Small intestine (tissue), 7 donors: ENCODE data around the gene NEK9. TPM values are rescaled to one million over a fixed set of nuclear protein-coding genes. Genes with fewer than 3 reads are reported as not detected.
"Not testable (repeated sequence)": the region's sequence is repeated elsewhere in the genome, so short reads cannot be mapped to it uniquely, and the experiment has no call there.

Experiments
- DNase-seq, 2 donors: peaks; one replicate each; pipeline versions ENCODE4 v3.0.0 to v3.0.0-alpha.2; 2013
- FAIRE-seq: peaks from 2 replicates; lab custom pipeline; 2012; peaks lifted over from hg19 to GRCh38; lab: Jason Lieb, UNC
- H3K27ac ChIP-seq, 3 donors: one replicate each; pipeline ENCODE4 v1.5.1; 2013; ENCODE audit warnings: low read length in 2 of 3, mild to moderate bottlenecking in 2 of 3, control low read depth in 1 of 3, inconsistent platforms in 1 of 3, low read depth in 1 of 3, moderate library complexity in 1 of 3
- H3K27me3 ChIP-seq, 3 donors: one replicate each; pipeline ENCODE4 v1.6.1; 2013; ENCODE audit warnings: low read length in 3 of 3, inconsistent platforms in 1 of 3; ENCODE audit not compliant: control insufficient read depth in 3 of 3, insufficient read depth in 3 of 3
- H3K36me3 ChIP-seq, 3 donors: one replicate each; pipeline ENCODE4 v1.6.1; 2013; ENCODE audit warnings: low read length in 3 of 3, inconsistent platforms in 1 of 3, low read depth in 1 of 3, mild to moderate bottlenecking in 1 of 3, moderate library complexity in 1 of 3; ENCODE audit not compliant: control insufficient read depth in 3 of 3, insufficient read depth in 2 of 3
- H3K4me1 ChIP-seq, 3 donors: one replicate each; pipeline ENCODE4 v1.6.1; 2013; ENCODE audit warnings: low read length in 2 of 3, inconsistent platforms in 1 of 3, low read depth in 1 of 3, mild to moderate bottlenecking in 1 of 3, moderate library complexity in 1 of 3; ENCODE audit not compliant: control insufficient read depth in 3 of 3, insufficient read depth in 2 of 3
- H3K4me3 ChIP-seq, 3 donors: one replicate each; pipeline ENCODE4 v1.5.1; 2013; ENCODE audit warnings: low read length in 3 of 3, control low read depth in 1 of 3, inconsistent platforms in 1 of 3, low read depth in 1 of 3, mild to moderate bottlenecking in 1 of 3, moderate library complexity in 1 of 3
- H3K9me3 ChIP-seq, 2 donors: one replicate each; pipeline ENCODE4 v1.6.1; 2013; ENCODE audit warnings: low read depth in 1 of 2, low read length in 1 of 2; ENCODE audit not compliant: control insufficient read depth in 2 of 2, insufficient read depth in 1 of 2
- WGBS, 3 donors: extraction: QIAGEN DNeasy Blood & Tissue Kit; methylation state at CpG; one replicate each; pipeline ENCODE4 v1.1.7; 2013; 5-methylcytosine and 5-hydroxymethylcytosine counted together
- polyA plus RNA-seq, 4 donors: library from polyadenylated mRNA; stranded (reverse) in 3 of 4; unstranded in 1 of 4; fragments of 200-250 nt in 3 of 4; fragments of 120-200 nt in 1 of 4; gene quantifications; one replicate each; pipeline versions ENCODE4 v1.2.1 to v1.2.3, GENCODE V29; 2013
- donor health status: healthy with polysubstance abuse.
- donor health status: control.
- donor health status: control.
- donor health status: Bipolar disorder and iron deficiency.
- donor health status: healthy.

Gene NEK9
- polyA plus RNA-seq, 4 donors, result 14.9 to 66.5 (median 25.2) TPM

DNA sequence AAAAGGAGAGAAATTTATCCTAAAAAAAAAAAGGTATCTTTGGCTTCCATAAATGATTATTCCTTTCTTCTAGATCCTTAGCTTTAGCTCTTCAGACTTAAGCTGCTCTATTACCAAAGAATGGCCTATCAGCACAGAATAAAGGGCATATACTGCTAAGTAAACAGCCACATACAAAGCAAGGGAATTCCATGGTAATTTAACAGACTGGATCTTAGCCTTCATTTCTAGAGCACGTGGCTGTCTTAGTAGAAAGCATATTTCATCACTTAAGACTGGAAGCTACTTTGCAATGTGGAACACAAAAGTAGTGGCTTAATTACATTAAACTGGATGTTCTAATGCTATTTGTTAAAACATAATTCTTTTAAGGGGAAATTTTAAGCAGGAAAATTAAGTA lies 26.4 kb upstream of the NEK9 start:
- Histone ChIP-seq H3K27ac (no peak overlapping the region), H3K36me3 (peaks cover 8 to 21% (median 9%) of the 10 kb centered on the region in 3 donors), H3K9me3 (no peaks in the 10 kb centered on the region), H3K4me3 (no peak overlapping the region), H3K4me1 (peaks cover 0 to 5% (median 0%) of the 10 kb centered on the region in 3 donors), H3K27me3 (no peaks in the 10 kb centered on the region)
- DNase-seq (peak in 1 of 2 donors; percentile 66), FAIRE-seq (no peak)
- WGBS, 3 donors, result 43 to 63% (median 58%) methylated on average over 1 of the region's 1 CpG

GRCh38 chr14:75151851-75152250 lies 25.0 kb upstream of the NEK9 start:
- FAIRE-seq (no peak), DNase-seq (no peak)
- Histone ChIP-seq H3K4me1 (peaks cover 0 to 5% (median 0%) of the 10 kb centered on the region in 3 donors), H3K9me3 (no peaks in the 10 kb centered on the region), H3K27me3 (no peaks in the 10 kb centered on the region), H3K4me3 (no peak overlapping the region), H3K27ac (no peak overlapping the region), H3K36me3 (peaks cover 8 to 25% (median 9%) of the 10 kb centered on the region in 3 donors)
- WGBS, 3 donors, result 72 to 91% (median 82%) methylated on average over 1 of the region's 1 CpG

DNA sequence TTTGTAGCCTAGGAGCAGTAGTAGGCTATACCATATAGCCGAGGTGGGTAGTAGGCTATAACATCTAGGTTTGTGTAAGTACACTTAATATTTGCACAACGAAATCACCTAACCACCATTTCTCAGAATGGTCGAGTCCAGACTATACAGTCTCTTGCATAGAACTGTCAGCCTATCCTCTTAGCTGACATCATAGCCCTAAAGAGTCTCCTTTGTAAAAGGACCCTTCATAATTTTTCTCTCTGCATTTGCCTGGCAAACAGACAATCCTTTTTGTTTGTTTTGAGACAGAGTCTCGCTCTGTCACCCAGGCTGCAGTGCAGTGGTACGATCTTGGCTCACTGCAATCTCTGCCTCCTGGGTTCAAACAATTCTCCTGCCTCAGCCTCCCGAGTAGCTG lies 23.8 kb upstream of the NEK9 start:
- not testable (repeated sequence) for H3K4me1 ChIP-seq, H3K9me3 ChIP-seq, H3K27ac ChIP-seq, DNase-seq, H3K27me3 ChIP-seq, H3K4me3 ChIP-seq, FAIRE-seq
- peaks cover 8 to 25% (median 13%) of the 10 kb centered on the region in 3 donors for H3K36me3 ChIP-seq
- 76 to 87% (median 78%) methylated on average over 6 of the region's 6 CpGs for WGBS, 3 donors

GRCh38 chr14:75150150-75150549 lies 23.3 kb upstream of the NEK9 start:
- WGBS, 3 donors, result 72 to 85% (median 81%) methylated on average over 2 of the region's 2 CpGs
- no peak overlapping the region for H3K4me3 ChIP-seq
- no peak for FAIRE-seq
- DNase-seq, result no peak
- no peaks in the 10 kb centered on the region for H3K27me3 ChIP-seq
- peaks cover 0 to 5% (median 0%) of the 10 kb centered on the region in 3 donors for H3K4me1 ChIP-seq
- H3K27ac ChIP-seq, result no peak overlapping the region
- peaks cover 8 to 30% (median 13%) of the 10 kb centered on the region in 3 donors for H3K36me3 ChIP-seq
- no peaks in the 10 kb centered on the region for H3K9me3 ChIP-seq

GRCh38 chr14:75147423-75148071 lies 20.7 kb upstream of the NEK9 start:
- Histone ChIP-seq H3K9me3 (no peaks in the 10 kb centered on the region), H3K4me3 (no peak overlapping the region), H3K36me3 (peaks cover 10 to 37% (median 13%) of the 10 kb centered on the region in 3 donors), H3K4me1 (peaks cover 0 to 4% (median 2%) of the 10 kb centered on the region in 3 donors), H3K27ac (peak overlapping the region in 2 of 3 donors; percentile 39 to 44), H3K27me3 (no peaks in the 10 kb centered on the region)
- FAIRE-seq (no peak), DNase-seq (peak in 1 of 2 donors; percentile 49)
- 66 to 83% (median 79%) methylated on average over 13 of the region's 13 CpGs for WGBS, 3 donors

DNA sequence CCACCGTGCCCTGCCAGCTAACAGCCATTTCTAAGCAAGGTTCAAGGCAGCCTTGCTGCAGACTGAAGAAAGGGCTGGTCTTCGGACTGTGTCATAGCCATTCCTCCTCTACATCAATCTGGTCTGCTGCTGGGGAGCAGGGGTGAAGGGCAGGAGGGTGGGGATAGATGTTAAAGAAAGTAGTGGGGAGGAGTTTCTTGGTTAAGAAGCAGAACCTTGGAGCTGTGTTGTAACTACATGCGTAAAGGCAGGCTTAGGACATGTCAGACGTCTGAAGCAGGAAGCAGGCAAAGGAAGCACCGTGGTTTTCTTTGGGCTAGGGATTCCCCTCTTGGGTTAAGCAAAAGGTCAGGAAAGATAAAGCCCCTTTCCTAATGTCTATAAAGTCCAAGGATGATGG lies 18.1 kb upstream of the NEK9 start:
- Histone ChIP-seq H3K27ac (peak overlapping the region in 1 of 3 donors; percentile 22), H3K36me3 (peaks cover 9 to 38% (median 9%) of the 10 kb centered on the region in 3 donors), H3K9me3 (no peaks in the 10 kb centered on the region), H3K4me1 (peaks cover 3 to 5% (median 4%) of the 10 kb centered on the region in 3 donors), H3K27me3 (no peaks in the 10 kb centered on the region), H3K4me3 (no peak overlapping the region)
- WGBS, 3 donors, result 70 to 89% (median 70%) methylated on average over 5 of the region's 5 CpGs
- DNase-seq, result no peak
- no peak for FAIRE-seq

DNA sequence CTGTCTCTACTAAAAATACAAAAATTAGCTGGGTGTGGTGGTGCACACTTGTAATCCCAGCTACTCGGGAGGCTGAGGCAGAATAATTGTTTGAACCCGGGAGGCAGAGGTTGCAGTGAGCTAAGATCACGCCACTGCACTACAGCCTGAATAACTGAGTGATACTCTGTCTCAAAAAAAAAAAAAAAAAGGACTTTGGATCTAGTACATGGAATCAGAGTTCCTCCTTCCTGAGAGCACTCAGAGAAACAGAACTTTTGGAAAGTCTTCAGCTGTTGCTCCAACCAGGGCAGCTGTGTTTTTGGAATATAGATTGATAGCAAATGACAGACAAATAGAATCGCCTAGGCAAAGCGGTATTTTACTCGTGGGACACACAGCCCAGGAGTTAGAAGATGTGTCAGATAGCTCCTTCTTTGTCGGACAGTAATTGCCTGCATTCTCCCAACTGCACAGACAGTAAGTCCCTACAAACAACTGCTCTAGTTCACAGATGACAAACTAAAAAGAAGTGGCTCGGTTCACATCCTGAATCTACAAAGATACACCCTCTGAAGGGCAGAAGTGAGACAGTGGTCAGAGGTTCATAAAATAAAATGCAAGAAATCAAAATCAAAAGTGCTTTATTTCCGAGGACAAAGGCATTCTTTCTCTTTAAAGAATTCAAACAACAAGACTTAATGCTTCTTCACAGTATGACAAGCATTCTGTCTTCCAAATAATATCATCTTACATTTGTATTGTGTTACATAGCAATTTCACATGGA lies 17.1 kb upstream of the NEK9 start:
- H3K27ac ChIP-seq, result peak overlapping the region; percentile 19 to 64 (median 34)
- peak in 1 of 2 donors; percentile 61 for DNase-seq
- no peak overlapping the region for H3K4me3 ChIP-seq
- no peaks in the 10 kb centered on the region for H3K9me3 ChIP-seq
- H3K27me3 ChIP-seq, result no peaks in the 10 kb centered on the region
- 55 to 69% (median 60%) methylated on average over 9 of the region's 9 CpGs for WGBS, 3 donors
- H3K36me3 ChIP-seq, result peaks cover 5 to 32% (median 6%) of the 10 kb centered on the region in 3 donors
- no peak for FAIRE-seq
- H3K4me1 ChIP-seq, result peaks cover 3 to 5% (median 4%) of the 10 kb centered on the region in 3 donors

DNA sequence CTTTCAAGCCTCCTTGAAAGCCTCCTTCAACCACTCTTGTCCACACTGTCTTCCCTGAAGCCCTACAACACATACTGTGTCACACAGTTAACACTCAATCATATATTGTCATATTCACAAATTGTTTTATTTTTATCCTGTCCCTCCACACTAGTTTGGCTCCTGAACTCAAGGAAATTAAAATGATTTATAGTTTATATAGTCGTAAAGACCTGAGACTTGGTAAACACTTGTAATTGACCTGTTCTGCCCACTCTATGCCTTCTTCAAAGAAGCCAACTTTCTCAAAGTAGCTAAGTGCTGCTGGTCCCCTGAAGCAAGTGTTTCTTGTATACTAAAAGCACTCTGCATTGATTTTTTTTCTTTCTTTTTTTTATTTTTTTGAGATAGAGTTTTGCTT lies 15.6 kb upstream of the NEK9 start:
- H3K27me3 ChIP-seq, result no peaks in the 10 kb centered on the region
- H3K36me3 ChIP-seq, result peaks cover 2 to 30% (median 4%) of the 10 kb centered on the region in 3 donors
- no peaks in the 10 kb centered on the region for H3K9me3 ChIP-seq
- no peak for FAIRE-seq
- H3K4me1 ChIP-seq, result peaks cover 5 to 7% (median 6%) of the 10 kb centered on the region in 3 donors
- no peak overlapping the region for H3K4me3 ChIP-seq
- WGBS, 3 donors, result 11 to 26% (median 26%) methylated on average over 1 of the region's 1 CpG
- H3K27ac ChIP-seq, result peak overlapping the region in 1 of 3 donors; percentile 36
- no peak for DNase-seq
